ENCODE data around the gene MGAT3. TPM values are rescaled to one million over a fixed set of nuclear protein-coding genes. Genes with fewer than 3 reads are reported as not detected.

Gene MGAT3
- total RNA-seq, 1 donor from 2014 or later, result 12.8 TPM

DNA sequence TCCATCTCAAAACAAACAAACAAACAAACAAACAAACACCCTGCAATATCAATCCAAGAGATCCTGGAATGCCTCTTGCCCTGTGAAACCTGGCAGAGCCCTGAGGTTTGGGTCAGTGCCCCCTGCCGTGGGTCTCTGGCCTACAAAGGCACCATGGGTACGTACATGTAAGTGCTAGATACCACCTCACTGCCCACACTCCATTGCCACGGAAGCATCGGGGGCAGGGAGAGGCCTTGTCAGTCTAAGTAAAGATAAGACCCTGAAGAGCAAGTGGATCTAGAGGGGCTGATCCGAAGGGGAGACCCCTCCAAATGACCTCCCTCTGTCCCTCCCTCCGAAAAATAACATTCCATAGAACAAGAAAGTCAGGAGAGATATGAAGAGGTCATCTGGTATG lies 43.3 kb downstream of the MGAT3 start:
- Mint-ChIP-seq H3K36me3 (ENCODE audit: unreplicated experiment) (no peaks in the 10 kb centered on the region), H3K9me3 (ENCODE audit: unreplicated experiment) (peaks cover 6% of the 10 kb centered on the region), H3K4me1 (ENCODE audit: low read depth, unreplicated experiment) (peaks cover 7% of the 10 kb centered on the region), H3K27me3 (ENCODE audit: unreplicated experiment) (peaks cover 3% of the 10 kb centered on the region), H3K27ac (ENCODE audit: unreplicated experiment) (no peak overlapping the region), H3K4me3 (ENCODE audit: unreplicated experiment) (no peak overlapping the region)
- TF ChIP-seq, protein P1, sequence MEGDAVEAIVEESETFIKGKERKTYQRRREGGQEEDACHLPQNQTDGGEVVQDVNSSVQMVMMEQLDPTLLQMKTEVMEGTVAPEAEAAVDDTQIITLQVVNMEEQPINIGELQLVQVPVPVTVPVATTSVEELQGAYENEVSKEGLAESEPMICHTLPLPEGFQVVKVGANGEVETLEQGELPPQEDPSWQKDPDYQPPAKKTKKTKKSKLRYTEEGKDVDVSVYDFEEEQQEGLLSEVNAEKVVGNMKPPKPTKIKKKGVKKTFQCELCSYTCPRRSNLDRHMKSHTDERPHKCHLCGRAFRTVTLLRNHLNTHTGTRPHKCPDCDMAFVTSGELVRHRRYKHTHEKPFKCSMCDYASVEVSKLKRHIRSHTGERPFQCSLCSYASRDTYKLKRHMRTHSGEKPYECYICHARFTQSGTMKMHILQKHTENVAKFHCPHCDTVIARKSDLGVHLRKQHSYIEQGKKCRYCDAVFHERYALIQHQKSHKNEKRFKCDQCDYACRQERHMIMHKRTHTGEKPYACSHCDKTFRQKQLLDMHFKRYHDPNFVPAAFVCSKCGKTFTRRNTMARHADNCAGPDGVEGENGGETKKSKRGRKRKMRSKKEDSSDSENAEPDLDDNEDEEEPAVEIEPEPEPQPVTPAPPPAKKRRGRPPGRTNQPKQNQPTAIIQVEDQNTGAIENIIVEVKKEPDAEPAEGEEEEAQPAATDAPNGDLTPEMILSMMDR (IDR thresholded peaks at IDR 0.05; ENCODE audit: partially characterized antibody, unreplicated experiment), result no peak
- DNase-seq, result no peak

DNA sequence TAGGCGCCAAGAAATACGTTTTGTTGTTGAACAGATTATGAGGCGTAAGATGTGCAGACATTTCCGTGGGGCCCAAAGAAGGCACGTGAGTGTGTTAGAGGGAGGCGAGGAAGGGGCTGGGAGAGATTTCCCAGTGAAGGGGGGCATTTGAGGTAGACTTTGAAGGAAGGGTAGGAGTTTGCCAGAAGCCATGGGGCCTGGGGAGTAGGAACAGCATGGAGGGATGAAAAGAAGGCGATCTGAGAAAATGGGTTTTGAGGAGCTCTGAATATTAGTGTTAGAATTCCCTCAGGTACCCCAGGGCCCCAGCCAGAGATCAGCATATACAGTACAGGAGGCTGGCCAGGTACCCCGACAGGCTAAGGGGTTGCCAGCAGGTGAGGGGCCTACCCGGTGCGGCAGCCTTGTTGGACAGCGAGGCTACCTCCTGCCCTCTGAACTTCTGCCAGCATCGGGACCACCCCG lies 44.9 kb downstream of the MGAT3 start:
- DNase-seq, result no peak
- peaks cover 7% of the 10 kb centered on the region for H3K27me3 Mint-ChIP-seq (ENCODE audit: unreplicated experiment)
- H3K9me3 Mint-ChIP-seq (ENCODE audit: unreplicated experiment), result peaks cover 5% of the 10 kb centered on the region
- H3K4me3 Mint-ChIP-seq (ENCODE audit: unreplicated experiment), result peak overlapping the region; percentile 97
- H3K36me3 Mint-ChIP-seq (ENCODE audit: unreplicated experiment), result peaks cover 6% of the 10 kb centered on the region
- TF ChIP-seq, protein P1 (IDR thresholded peaks at IDR 0.05; ENCODE audit: partially characterized antibody, unreplicated experiment), result no peak
- peaks cover 7% of the 10 kb centered on the region for H3K4me1 Mint-ChIP-seq (ENCODE audit: low read depth, unreplicated experiment)
- peak overlapping the region; percentile 78 for H3K27ac Mint-ChIP-seq (ENCODE audit: unreplicated experiment)

DNA sequence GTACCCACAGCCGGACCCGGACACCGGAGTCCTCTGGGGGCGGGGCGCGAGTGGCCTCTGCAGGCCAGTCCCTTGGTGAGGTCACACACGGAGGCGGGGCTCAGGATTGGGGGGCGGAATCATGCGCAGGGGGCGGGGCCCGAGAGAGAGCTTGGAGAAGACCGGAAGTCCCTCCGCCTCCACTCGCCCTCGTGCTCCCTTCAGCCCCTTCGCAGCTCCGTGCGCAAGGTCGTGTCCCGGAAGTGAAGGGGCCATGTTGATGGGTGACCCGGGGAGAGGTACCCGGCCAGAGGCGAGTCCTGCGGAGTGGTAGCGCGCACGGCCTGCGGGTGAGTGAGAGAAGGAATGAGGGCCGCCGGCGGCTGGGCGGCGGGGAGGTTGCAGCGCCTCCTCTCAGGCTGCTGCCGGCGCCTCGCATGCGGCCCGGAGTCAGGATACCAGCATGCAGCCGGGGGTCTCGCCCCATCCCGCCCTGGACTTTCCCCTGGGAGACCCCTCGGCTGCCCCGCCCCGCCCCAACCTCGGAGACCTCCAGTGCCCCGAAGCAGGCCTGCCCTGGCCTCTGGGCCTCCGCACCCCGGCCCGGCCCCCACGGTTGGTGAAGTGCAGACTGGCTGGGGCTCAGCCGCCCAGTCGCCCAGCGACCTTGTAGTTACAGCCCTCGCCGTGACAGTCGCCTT lies 45.4 kb downstream of the MGAT3 start, which contains the start of gene MIEF1:
TSS of gene MIEF1 (plus strand) at position 182 of the 680 bp plus-strand sequence. CDS start 9,005 bp downstream, outside the sequence.
- H3K36me3 Mint-ChIP-seq (ENCODE audit: unreplicated experiment), result peaks cover 8% of the 10 kb centered on the region
- H3K27me3 Mint-ChIP-seq (ENCODE audit: unreplicated experiment), result peaks cover 7% of the 10 kb centered on the region
- peaks cover 7% of the 10 kb centered on the region for H3K4me1 Mint-ChIP-seq (ENCODE audit: low read depth, unreplicated experiment)
- H3K9me3 Mint-ChIP-seq (ENCODE audit: unreplicated experiment), result peaks cover 5% of the 10 kb centered on the region
- peak within 1 kb of the TSS; percentile 82 for H3K27ac Mint-ChIP-seq (ENCODE audit: unreplicated experiment)
- H3K4me3 Mint-ChIP-seq (ENCODE audit: unreplicated experiment), result peak within 1 kb of the TSS; percentile 97
- TF ChIP-seq, protein P1 (IDR thresholded peaks at IDR 0.05; ENCODE audit: partially characterized antibody, unreplicated experiment), result no peak
- DNase-seq, result peak; percentile 98

- peaks cover 7% of the 10 kb centered on the region for H3K4me1 Mint-ChIP-seq (ENCODE audit: low read depth, unreplicated experiment)
- peaks cover 8% of the 10 kb centered on the region for H3K36me3 Mint-ChIP-seq (ENCODE audit: unreplicated experiment)
- peak overlapping the region; percentile 90 for H3K4me3 Mint-ChIP-seq (ENCODE audit: unreplicated experiment)
- peaks cover 7% of the 10 kb centered on the region for H3K27me3 Mint-ChIP-seq (ENCODE audit: unreplicated experiment)
- DNase-seq, result no peak
- no peak overlapping the region for H3K27ac Mint-ChIP-seq (ENCODE audit: unreplicated experiment)
- TF ChIP-seq, protein P1 (IDR thresholded peaks at IDR 0.05; ENCODE audit: partially characterized antibody, unreplicated experiment), result no peak
- H3K9me3 Mint-ChIP-seq (ENCODE audit: unreplicated experiment), result peaks cover 5% of the 10 kb centered on the region
Measured at GRCh38 chr22:39502789-39503409, 46.1 kb downstream of the MGAT3 start.

DNA sequence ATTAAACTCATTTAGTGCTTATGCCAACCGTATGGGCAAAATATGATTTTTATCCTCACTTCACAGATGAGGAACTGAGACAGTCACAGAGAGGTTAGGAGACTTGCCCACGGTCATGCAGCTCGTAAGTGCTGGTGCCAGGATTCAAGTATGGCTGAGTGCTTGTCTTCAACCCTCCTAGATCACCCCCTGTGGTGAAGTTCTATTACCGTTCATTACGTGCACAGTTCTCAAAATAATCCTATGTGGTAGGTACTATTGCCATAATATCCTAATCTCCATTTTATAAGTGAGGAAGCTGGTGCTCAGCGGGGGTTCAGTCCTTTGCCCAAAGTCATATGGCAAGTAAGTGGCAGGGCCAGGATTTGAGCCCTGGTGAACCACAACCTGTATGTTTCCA lies 46.8 kb downstream of the MGAT3 start:
- H3K27me3 Mint-ChIP-seq (ENCODE audit: unreplicated experiment), result peaks cover 9% of the 10 kb centered on the region
- no peak for DNase-seq
- H3K4me3 Mint-ChIP-seq (ENCODE audit: unreplicated experiment), result peak overlapping the region; percentile 90
- TF ChIP-seq, protein P1 (IDR thresholded peaks at IDR 0.05; ENCODE audit: partially characterized antibody, unreplicated experiment), result no peak
- H3K27ac Mint-ChIP-seq (ENCODE audit: unreplicated experiment), result peak overlapping the region; percentile 52
- H3K36me3 Mint-ChIP-seq (ENCODE audit: unreplicated experiment), result peaks cover 8% of the 10 kb centered on the region
- H3K9me3 Mint-ChIP-seq (ENCODE audit: unreplicated experiment), result peaks cover 5% of the 10 kb centered on the region
- H3K4me1 Mint-ChIP-seq (ENCODE audit: low read depth, unreplicated experiment), result peaks cover 7% of the 10 kb centered on the region

Measured in glutamatergic neuron (in vitro differentiated cells).